HG02973 (cell line): ENCODE data around the gene HJV.

Experiments used
- ATAC-seq: cut with Tn5 transposase; IDR thresholded peaks from one replicate; pipeline ENCODE4 v1.9.1; 2021; ENCODE audit warnings: moderate library complexity; ENCODE audit not compliant: unreplicated experiment

Gene HJV

DNA sequence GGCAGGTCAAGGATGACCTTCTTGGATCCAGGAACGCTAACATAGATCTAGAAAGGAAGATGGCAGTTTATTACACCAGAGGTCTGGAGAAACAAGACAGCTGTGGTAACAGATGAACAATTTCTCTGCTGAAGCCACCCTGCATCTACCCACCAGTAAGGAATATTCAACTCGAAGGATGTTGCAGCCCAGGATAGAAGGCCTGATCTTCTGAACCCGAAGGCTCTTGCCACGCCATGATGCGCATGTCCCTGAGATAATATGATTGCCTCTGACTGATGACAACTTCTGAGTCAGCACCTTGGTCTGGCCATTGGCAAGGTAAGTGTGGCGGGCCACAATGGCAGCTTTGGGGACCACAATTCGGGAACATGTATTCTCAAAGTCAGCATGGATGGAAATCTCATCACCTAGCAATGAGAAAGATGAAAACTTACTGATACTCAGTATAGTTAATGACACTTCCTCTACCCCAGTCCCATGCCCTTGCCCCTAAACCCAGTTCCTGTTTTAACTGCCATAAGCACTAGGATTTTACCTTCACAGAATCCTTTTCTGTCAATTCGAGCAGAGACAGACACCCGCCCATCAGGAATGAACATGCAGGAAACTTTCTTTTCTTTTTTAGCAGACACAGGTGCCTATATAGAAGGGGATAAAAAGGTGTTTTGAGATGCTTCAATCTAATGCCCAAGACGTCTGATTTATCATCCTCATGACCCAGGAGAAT lies 27.0 kb downstream of the HJV start:
- ATAC-seq: no peak

GRCh38 chr1:145993618-145994390 lies 27.7 kb downstream of the HJV start:
- ATAC-seq: no peak

DNA sequence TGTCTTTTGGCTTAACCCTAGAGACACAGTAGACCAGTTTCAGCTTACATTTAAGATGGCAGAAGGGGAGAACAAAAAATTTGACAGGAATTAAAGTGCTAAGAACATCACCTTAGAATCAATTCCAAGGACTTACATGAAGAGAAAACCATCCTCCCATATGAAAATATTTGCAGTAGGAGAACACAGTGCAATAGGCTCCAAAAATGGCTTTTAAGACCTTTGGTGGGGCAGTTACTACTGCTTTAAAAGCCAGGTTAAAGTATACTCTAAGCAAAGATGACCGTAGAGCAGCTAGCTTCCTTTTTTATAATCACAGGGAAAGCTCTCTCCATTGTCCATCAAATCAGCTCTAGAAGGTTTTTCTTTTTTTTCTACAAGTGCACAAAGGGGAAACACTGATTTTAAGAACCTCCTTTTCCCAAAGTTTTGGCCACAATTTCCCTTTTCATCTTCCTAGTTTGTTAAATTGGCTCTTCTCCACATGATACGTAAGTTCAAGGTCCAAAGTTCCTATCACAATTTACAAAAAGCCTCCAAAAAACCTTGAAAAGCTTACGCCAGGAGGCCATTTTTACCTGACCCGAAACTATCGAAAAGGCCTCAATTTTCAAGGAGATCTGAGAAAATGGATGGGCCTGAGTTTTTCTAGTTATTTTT lies 28.4 kb downstream of the HJV start:
- ATAC-seq: no peak

- ATAC-seq: no peak
Observed at GRCh38 chr1:145992502-145992936, 29.0 kb downstream of the HJV start.

GRCh38 chr1:145991735-145992412 lies 29.7 kb downstream of the HJV start:
- ATAC-seq: no peak

GRCh38 chr1:145990249-145990855 lies 31.2 kb downstream of the HJV start:
- no peak for ATAC-seq

- ATAC-seq: no peak
Observed at GRCh38 chr1:145988773-145989172, 32.8 kb downstream of the HJV start.

DNA sequence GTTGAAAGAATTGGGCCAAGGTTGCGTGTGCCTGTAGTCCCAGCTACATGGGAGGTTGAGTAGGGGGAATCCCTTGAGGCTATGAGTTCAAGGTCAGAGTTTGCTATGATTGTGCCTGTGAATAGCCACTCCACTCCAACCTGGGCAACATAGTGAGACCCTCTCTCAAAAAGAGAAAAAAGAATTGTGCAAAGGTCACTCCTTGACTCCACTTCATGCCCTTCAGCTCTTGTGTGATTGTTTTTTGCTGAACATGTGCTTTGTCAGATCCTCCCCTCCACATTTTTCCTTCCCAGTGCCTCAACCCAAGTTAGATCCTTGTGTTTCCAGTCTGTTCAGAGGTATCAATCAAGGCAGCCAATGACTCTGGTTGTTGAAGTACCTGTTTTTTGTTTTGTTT lies 33.6 kb downstream of the HJV start:
- no peak for ATAC-seq

DNA sequence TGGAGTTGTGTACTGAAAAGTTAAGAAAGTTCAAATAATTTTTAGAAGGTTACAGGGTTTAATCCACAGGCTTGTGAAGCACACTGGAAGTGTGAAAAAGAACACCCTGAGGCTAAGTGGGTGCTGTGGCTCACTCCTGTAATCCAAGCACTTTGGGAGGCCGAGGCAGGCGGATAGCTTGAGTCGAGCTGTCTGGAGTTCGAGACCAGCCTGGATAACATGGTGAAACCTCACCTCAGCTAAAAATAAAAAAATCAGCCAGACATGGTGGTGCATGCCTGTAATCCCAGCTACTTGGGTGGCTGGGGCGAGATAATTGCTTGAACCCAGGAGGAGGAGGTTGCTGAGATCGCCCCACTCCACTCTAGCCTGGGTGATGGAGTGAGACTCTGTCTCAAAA lies 35.0 kb downstream of the HJV start:
- no peak for ATAC-seq

- ATAC-seq: no peak
Observed at GRCh38 chr1:145985502-145986439, 35.8 kb downstream of the HJV start.

GRCh38 chr1:145985129-145985501 lies 36.4 kb downstream of the HJV start:
- no peak for ATAC-seq

- no peak for ATAC-seq
Observed at GRCh38 chr1:145983960-145984830, 37.3 kb downstream of the HJV start.

- no peak for ATAC-seq
Observed at GRCh38 chr1:145983206-145983675, 38.3 kb downstream of the HJV start.

DNA sequence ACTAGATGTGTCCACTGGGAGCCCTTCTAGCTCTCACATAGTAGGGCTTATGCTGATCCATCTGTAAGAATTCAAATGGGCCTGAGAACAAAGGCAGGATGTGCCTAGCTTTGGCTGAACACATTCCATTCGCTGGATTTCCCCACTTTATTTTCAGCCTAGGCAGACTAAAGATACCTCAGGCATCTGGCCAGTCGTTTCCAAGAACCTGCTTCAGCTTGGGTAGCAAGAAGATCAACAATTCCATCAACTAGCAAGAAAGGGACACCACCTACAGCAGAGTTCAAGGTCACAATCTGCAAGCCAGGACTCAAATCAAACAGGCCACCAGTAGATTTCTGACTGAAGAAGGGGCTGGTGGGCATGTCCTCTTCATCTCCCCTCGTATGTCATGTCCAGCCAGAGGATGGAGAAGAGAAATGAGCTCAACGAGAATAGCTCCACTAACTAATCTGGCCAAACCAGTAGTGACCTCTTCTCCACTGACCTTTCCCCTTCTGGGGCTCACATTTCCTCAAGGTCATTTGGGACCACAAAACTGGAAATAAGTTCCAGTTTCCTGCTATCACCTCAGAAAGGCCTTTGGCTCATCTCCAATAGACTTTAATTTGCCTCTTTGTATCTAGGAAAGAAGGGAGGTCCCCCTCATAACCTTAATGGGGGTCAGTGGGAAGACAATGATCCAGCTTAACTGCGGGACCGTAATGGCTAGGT lies 39.4 kb downstream of the HJV start:
- ATAC-seq: no peak

DNA sequence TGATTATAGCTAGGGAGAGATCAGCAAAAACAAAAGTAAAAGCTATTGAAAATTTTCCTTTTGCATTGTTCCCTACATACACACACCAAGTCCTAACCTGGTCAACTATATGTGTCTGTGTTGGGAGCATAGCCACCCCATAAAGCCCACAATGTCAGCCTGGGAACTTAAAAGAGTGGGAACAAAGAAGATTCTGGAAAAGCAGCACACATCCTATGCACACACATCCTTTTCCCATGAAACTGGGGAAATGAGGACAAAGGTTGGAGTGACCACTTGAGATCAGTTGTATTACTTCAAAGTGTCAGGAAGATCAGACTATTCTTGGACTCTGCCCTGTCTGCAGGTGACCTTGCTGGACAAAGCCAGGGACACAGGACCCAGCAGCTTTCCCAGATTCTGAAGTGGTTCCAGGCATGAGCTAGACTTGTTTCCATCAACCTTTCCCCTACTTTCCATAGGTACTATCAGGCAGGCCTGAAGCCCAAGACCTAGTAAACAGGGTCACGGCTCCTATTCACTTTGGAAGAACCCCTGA lies 41.0 kb downstream of the HJV start:
- no peak for ATAC-seq

GRCh38 chr1:145979746-145980456 lies 41.6 kb downstream of the HJV start:
- ATAC-seq: peak; percentile 11
